ENCODE data around the gene FAAP100. TPM values are rescaled to one million over a fixed set of nuclear protein-coding genes. Genes with fewer than 3 reads are reported as not detected.

Gene FAAP100
- polyA plus RNA-seq, 3 donors = 16.5 to 34.0 (median 27.0) TPM

GRCh38 chr17:81578561-81579225, 26.5 kb upstream of the FAAP100 start:
- no peak for DNase-seq (ENCODE audit: extremely low read depth in 1 of 11, low read depth in 9 of 11, low spot score in 4 of 11)

- DNase-seq (ENCODE audit: extremely low read depth in 1 of 11, low read depth in 9 of 11, low spot score in 4 of 11) = no peak
Observed at GRCh38 chr17:81578038-81578441, 25.9 kb upstream of the FAAP100 start.

GRCh38 chr17:81577278-81578000, 25.3 kb upstream of the FAAP100 start:
- DNase-seq (ENCODE audit: extremely low read depth in 1 of 11, low read depth in 9 of 11, low spot score in 4 of 11) = no peak

GRCh38 chr17:81576621-81577277, 24.6 kb upstream of the FAAP100 start:
- DNase-seq (ENCODE audit: extremely low read depth in 1 of 11, low read depth in 9 of 11, low spot score in 4 of 11) = no peak

GRCh38 chr17:81575836-81576235, 23.7 kb upstream of the FAAP100 start:
- no peak for DNase-seq (ENCODE audit: extremely low read depth in 1 of 11, low read depth in 9 of 11, low spot score in 4 of 11)

- no peak for DNase-seq (ENCODE audit: extremely low read depth in 1 of 11, low read depth in 9 of 11, low spot score in 4 of 11)
Observed at GRCh38 chr17:81574643-81574956, 22.4 kb upstream of the FAAP100 start.

GRCh38 chr17:81573794-81574642, 21.9 kb upstream of the FAAP100 start:
- DNase-seq (ENCODE audit: extremely low read depth in 1 of 11, low read depth in 9 of 11, low spot score in 4 of 11) = no peak

- DNase-seq (ENCODE audit: extremely low read depth in 1 of 11, low read depth in 9 of 11, low spot score in 4 of 11) = no peak
Observed at GRCh38 chr17:81572563-81573168, 20.5 kb upstream of the FAAP100 start.

- no peak for DNase-seq (ENCODE audit: extremely low read depth in 1 of 11, low read depth in 9 of 11, low spot score in 4 of 11)
Observed at GRCh38 chr17:81570964-81571363, 18.8 kb upstream of the FAAP100 start.

GRCh38 chr17:81569986-81570514, 17.9 kb upstream of the FAAP100 start:
- no peak for DNase-seq (ENCODE audit: extremely low read depth in 1 of 11, low read depth in 9 of 11, low spot score in 4 of 11)

- no peak for DNase-seq (ENCODE audit: extremely low read depth in 1 of 11, low read depth in 9 of 11, low spot score in 4 of 11)
Observed at GRCh38 chr17:81568416-81568815, 16.3 kb upstream of the FAAP100 start.

GRCh38 chr17:81567191-81567590, 15.0 kb upstream of the FAAP100 start:
- no peak for DNase-seq (ENCODE audit: extremely low read depth in 1 of 11, low read depth in 9 of 11, low spot score in 4 of 11)

GRCh38 chr17:81566461-81567126, 14.4 kb upstream of the FAAP100 start:
- peak in 5 of 11 donors; percentile 55 to 69 (median 59) for DNase-seq (ENCODE audit: extremely low read depth in 1 of 11, low read depth in 9 of 11, low spot score in 4 of 11)

GRCh38 chr17:81565231-81565630, 13.1 kb upstream of the FAAP100 start:
- DNase-seq (ENCODE audit: extremely low read depth in 1 of 11, low read depth in 9 of 11, low spot score in 4 of 11) = no peak

- DNase-seq (ENCODE audit: extremely low read depth in 1 of 11, low read depth in 9 of 11, low spot score in 4 of 11) = no peak
Observed at GRCh38 chr17:81564778-81565177, 12.6 kb upstream of the FAAP100 start.

- no peak for DNase-seq (ENCODE audit: extremely low read depth in 1 of 11, low read depth in 9 of 11, low spot score in 4 of 11)
Observed at GRCh38 chr17:81563861-81564586, 11.9 kb upstream of the FAAP100 start.

GRCh38 chr17:81561494-81561885, 9.3 kb upstream of the FAAP100 start:
- no peak for DNase-seq (ENCODE audit: extremely low read depth in 1 of 11, low read depth in 9 of 11, low spot score in 4 of 11)
